NCI-H510A (cell line): ENCODE results near the gene TTC32.
"Not testable (repeated sequence)": the region's sequence is repeated elsewhere in the genome, so short reads cannot be mapped to it uniquely, and the experiment has no call there.

Source experiments
- DNase-seq: peaks from one replicate; lab custom pipeline; 2025; lab: John Stamatoyannopoulos, UW

The TTC32 gene

DNA sequence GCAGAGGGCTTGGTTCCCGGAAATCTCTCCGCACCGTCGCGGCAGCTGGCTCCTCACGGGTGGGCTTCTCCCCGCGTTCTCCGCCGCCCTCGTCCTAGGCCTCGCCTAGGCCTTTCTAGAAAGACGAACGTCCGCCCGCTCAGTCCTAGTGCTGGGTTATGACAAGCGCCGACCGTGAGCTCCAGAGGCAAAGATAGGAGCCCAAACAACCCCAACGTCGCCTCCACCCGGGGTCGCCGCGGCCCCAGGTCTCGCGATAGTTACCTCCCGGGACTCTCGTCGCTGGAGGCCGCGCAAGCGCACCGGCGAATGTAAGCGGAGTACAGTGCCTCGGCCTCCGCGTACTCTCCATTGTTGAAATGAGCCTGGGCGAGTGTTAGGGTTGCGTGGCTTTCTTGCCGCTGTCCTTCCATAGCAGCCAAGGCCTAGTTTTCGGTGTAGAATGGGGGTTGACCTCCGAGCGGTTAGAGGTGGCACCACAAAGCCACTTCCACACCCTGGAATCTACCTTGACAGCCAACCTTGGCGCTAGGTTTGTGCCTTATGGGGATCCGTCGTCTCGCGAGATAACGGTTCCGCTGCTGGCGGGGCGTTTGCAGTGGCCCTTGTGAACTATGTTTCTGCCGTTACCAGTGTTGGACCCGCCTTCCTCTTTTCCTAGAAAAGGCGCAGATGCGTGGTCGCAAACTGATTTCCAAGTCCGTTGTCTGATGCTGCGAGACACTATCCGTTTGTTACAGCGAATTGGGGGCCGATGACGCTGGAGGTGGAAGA, at the start of gene TTC32:
Gene TTC32 (minus strand): TSS at position 542 of the 774 bp plus-strand sequence. CDS start 129 bp downstream, at position 413.
- peak; percentile 81 for DNase-seq

DNA sequence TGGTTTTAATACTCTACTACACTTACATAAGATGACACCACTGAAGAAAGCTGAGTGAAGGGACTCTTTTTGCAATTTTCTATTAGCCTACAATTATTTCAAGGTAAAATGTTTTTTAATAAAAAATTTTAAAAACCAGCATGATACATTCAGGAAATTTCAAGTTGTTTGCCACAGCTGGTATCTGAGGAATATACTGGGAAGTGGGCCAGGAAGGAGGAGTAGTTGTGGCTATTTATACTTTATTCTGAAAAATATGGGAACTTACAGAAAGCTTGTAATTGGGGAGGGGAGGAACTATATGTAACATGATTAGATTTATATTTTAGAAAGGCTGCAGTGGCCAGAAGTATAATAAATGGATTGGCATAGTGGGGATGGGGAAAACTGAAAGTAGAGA, 47.3 kb upstream of the TTC32 start:
- DNase-seq: no peak

DNA sequence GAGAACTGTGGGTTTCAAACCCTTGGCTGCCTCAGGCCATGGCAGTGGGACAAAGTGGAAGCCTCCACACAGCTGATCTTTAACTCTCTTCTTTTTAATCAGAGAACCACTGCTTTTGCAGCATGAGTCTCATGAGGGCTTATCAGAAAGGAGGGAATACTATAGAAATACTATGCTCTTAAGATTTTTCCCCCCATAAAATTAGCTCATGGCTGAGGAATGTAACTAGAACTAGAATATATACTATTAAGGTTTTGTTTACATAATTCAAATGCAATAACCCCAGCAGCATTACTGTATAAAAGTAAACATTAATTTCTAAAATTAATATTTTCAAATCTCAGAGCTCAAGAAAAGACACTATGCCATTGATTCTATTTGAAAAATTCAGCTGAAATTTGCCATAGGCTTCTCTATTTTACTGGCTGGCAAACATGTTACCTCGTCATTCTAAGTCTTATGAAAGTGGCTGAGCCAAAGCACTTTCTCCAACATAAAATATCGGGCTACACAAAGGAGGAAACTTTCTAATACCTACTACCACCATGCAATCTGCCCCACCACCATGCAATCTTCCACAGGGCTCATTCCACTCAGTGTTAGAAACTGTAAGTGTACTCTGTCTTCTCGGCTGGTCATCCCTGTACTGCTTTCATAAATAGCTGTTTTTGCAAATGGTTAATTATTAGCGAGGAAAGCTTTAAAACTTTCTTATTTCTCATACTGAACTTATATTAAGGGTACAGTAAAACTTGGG, 45.6 kb upstream of the TTC32 start:
- no peak for DNase-seq

DNA sequence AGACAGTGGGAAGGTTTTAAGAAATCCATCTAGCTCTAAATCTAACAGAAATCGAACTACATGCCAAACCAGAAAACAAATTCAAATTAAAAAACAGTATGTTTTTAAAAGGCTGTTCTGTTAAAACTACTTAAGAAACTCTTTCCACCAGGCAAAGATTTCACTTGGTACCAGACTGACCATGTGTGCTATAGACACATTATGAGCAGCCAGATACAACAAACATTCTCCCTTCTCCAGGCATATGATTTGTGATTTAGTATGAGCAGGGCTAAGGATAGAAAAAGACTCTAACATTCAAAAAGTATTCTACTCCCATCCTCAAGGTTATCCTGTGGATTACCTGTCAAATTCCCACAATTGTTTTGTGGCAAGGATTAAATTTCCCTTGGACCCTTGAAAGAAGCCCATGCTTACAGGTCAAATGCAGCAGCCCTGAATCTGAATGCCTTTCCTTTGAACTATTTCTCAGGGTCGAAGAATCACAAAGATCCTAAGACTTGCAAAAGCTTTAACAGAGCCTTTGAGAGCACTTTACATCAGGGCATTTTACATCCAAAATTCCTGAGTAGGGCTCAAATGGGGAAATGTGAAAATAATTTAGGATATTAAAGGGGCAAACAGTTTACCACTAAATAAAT, 42.5 kb upstream of the TTC32 start:
- DNase-seq: no peak

DNA sequence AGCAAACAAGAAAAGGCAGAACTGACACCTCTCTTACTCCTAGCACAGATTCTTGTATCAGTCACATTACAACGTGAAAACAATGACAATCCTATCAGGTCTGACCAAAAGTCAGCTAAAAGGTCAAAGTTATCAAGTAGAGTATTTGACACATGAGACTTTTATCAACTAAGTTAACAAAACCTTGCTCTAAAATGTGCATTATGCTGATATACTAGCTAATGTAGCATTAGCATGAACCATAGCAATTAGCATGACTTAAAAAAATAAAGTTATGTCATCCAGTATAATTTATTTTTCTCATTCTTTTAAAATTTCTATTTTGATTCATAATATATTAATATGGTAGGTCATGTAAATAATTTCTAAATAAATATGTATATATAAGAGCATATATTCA, 41.4 kb upstream of the TTC32 start:
- DNase-seq: no peak

DNA sequence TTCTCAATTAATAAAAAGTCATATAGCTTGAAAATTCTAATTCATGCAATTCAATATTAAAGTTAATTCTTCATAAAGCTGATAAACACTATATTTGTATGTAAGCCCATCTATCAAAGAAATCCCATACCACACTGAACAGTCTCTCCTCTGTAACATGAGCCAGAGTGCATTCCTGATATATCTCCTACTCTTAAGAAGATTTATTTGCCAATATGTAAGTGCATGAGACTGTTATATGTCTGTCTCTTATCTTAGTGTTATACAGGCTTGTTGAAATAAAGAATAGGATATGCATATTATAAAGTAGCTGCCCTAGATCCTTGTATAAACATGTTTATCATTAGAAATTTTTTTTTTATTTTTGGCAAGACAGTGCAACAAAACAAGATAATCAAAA, 40.4 kb upstream of the TTC32 start:
- DNase-seq: no peak

DNA sequence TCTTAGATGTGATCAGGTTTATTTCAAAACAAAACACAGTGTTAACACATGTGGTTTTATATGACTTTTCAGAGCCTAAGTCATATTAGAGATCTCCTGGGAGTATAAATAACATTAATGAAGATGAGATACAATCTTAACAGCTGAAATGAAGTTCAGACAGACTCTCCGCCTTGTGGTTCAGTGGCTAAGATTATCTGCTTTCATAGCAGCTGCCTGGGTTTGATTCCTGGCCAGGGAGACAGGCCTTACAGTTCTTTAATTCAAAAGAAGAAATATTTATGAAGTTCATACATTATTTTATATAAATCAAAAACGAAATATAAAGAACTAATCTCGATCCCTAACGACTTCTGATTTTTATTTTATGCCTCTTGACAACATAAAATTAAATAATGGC, 35.2 kb upstream of the TTC32 start:
- DNase-seq: no peak

DNA sequence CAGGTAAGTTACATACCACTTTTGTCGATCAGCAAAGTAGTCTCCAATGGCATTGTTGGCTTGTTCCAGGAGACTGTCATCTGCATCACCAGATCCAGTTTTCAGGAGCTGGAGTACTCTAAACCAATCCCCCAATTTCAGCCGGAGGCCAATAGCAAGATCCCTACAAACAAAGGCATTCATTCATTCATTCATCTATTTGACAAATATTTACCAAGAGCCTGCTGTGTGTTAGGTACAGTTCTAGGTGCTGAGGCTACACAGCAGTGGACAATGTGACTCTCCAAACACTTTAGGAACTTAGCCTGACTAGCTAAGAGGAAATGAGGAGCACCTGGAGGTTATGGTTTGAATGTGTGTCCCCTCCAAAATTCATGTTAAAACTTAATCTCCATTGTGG, 34.4 kb upstream of the TTC32 start:
- no peak for DNase-seq

DNA sequence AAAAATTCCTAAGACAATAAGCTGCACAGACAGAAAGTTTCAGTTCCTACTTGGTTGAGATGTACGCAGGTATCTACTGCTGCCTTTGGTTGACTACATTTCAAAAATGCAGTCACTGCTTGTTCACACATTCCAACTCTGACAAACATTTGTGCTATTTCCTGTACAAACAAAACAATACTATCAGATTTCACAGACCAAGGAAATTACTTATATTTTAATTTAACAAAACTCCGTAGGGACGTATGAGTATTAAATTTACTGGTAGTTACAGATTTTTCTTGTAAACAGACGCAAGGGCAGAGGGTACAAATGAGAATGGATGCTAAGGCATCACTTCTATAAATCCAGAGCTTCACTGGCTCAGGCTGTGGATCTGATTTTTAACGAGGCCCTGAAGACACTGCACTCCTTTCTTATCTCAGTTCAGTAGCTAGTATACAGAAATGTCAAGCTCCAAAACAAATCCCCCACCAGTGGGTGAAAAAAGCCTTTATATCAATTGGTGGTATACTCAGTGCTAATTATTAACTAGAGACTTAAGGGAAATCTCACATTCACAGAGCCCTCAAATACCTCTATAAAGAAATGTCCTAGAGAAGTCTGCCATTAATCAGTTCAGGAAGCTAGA, 31.7 kb upstream of the TTC32 start:
- no peak for DNase-seq

DNA sequence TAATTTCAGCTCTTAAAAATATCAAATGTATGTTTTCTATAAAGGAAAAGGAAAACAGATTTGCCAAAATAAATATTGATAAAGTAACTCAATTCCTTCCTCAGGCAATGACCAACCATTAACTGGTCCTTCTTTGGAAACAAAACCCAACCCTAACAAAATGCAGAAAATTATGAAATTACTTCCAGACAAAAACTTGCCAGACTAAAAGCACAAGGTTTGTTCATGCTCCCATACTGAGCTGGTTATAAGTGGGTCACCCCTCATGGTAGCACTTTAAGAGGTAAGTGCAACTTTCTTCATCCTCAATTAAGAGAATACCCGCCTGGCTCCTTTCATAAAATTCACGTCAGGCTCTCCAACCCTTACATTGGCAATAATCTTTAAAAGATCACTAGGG, 31.1 kb upstream of the TTC32 start:
- no peak for DNase-seq

DNA sequence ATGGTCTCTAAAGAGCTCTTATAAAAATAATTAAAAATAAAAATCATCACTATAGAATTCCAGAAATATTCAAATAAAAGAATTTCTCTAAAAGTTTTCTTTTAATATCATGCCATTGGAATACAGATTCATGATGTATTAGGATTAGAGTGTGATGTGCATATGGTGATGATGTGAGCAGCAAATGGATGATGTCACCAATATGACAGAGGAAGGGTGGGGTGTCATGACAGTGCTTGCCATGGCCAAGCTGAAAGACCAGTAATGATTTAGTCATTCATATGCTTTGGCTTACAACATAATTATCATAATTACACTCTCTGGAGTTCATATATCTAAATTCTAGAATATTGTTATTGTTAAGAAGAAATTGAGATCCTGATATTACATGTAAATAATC, 27.4 kb upstream of the TTC32 start:
- no peak for DNase-seq

DNA sequence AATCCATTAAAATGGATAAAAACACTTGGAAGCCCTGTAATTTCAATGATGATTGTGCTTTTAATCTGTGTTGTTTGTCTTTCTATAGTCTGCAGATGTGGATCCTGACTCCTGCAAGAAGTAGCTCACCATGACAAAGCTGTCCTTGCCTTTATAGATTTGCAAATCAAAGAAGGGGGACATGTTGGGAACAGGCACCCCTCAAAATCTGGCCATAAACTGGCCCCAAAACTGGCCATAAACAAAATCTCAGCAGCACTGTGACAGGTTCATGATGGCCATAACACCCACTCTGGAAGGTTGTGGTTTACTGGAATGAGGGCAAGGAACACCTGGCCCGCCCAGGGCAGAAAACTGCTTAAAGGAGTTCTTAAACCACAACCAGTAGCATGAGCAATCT, 26.0 kb upstream of the TTC32 start:
- DNase-seq: not testable (repeated sequence)

DNA sequence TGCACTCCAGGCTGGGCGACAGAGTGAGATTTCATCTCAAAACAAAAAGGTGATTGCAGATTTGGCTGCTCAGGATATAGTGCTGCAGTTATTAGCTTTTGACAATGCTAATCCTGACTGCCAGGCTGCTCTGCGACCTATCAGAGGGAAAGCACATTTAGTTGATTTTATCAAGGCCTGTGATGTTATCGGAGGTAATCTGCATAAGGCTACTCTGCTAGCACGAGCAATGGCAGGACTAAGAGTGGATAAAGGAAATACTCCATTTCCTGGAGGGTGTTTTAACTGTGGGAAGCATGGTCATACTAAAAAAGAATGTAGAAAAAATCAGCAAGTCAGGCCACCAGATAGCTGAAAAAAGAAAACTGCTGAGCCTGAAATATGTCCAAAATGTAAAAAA, 22.7 kb upstream of the TTC32 start:
- DNase-seq: not testable (repeated sequence)

DNA sequence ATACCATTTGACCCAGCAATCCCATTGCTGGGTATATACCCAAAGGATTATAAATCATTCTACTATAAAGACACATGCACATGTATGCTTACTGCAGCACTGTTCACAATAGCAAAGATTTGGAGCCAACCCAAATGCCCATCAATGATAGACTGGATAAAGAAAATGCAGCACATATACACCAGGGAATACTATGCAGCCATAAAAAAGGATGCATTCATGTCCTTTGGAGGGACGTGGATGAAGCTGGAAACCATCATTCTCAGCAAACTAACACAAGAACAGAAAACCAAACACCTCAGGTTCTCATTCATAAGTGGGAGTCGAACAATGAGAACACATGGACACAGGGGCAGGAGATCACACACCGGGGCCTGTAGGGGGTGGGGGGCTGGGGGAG, 20.4 kb upstream of the TTC32 start:
- DNase-seq: not testable (repeated sequence)

DNA sequence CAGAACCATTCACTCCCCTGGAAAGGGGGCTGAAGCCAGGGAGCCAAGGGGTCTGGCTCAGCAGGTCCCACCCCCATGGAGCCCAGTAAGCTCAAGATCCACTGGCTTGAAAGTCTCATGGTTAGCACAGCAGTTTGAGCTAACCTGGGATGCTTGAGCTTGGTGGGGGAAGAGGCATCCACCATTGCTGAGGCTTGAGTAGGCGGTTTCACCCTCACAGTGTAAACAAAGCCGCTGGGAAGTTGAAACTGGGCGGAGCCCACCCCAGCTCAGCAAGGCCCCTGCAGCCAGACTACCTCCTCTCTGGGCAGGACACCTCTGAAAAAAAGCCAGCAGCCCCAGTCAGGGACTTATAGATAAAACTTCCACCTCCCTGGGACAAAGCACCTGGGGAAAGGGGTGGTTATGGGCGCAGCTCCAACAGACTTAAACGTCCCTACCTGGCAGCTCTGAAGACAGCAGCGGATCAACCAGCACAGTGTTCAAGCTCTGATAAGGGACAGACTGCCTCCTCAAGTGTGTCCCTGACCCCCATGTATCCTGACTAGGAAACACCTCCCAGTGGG, 14.7 kb upstream of the TTC32 start:
- no peak for DNase-seq

DNA sequence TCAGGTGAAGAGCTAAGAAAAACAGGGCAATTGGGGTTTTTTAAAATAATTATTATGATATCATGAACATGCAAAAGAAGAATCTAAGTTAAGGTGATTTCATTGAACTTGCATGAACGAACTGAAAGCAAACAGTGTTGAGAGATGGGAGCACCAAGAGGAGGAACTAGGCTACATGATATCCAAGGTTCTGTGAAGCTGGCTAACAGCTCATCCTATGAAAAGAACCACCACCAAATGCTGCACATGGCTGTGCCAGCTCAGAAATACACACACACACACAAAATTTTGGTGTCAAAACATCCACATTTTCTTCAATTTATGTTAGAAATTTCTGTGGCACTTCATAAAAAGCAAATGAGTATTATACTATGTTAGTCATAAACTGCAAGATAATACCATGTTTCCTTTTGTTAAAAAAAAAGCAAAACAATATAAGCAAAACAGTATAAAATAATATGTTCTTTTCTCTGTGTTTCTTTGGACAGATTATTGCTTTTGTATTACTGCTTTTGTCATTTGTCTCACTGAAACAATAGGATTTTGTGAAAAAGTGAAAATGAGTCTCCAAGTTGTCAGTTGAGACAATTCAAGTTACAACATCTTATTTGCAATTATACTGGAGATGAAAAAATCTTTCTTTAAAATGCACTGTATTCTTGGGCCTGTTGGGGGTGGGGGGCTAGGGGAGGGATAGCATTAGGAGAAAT, 12.6 kb upstream of the TTC32 start:
- no peak for DNase-seq

DNA sequence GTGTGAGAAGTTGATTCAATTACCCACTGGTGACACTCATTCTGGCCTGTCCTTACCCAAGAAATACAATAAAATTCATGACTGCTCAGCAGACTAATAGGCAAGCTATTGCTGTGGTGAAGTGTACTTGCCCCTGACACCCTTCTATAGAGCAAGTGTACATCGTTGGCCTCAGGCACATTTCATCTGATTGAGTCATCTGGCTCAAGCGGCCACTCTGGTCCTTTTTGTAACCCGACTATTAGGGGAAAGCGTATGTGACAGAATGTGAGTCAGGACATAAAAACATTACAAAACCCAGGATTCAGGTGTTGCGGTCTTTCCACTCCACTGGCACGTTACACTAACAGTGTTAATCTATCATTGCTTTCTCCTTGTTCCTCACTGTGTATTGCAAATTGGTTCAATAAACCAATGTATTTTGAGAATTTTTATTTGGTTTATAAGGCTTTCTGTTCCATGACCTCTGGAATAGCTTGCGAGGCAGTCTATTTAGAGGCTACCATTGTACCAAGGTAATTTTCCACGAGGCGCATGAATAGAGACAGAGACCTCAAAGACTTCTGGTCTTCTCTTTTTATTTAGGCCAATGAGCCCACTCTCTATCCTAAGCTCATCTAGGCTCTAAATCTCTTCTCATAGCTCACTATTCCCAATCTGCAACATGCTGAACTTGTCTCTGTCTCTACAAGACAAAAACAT, 10.2 kb upstream of the TTC32 start:
- DNase-seq: no peak

DNA sequence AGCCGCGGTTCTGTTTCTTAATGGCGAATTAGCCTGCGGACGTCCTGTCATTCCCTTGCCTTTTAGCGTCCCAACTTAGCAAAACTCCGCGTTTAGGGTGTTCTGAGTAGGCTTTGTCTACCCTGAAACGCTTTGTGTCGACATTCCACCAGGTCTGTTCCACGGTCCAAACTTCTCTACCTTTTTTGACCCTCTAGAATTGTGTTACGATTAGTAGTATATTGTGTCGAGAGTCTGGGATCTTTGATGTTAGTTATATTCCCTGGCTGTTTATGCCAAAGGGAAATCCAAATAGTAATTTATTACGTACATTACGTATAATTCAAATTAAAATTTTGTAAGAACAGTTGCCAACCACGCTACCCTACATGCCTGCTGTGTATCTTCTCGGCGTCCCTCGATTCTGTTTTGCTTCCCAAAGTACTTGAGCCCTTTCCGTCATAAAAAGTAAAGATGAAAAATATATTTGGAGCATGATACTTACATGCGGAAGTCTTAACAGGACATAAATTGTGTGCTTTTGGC, 495 bp upstream of the TTC32 start:
- no peak for DNase-seq

DNA sequence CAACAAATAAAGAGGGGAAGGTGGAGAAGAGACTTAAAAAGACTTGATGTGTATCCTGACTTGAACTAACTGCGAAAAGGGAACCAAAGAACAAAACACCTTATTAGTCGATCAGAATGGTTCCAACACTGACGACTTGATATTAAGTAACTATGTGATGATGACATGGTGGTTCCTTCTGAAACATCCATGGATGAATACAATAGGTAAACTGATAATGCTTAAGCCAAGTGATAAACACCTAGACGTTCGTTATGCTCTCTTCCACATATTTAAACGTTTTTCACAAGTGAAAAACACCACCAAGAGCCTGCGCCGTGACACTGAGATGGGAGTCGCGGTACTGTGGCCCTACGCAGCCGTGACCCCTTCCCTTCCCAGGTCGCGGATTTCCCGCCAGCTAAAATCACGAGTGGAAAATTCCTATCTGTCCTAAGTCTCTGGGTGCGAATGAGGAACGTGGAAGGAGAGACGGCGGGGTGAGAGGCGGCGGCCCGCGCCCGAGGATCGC, 797 bp downstream of the TTC32 start:
- DNase-seq: no peak
